GM23338 (cell line): ENCODE measurements around the gene TFB2M. TPM values are rescaled to one million over a fixed set of nuclear protein-coding genes. Genes with fewer than 3 reads are reported as not detected.

Experiments used
- ATAC-seq: fragments of 200-7000 bp; cut with Tn5 transposase; 3 replicates; pipeline ENCODE4 v1.9.1; 2020
- DNase-seq: peaks from one replicate; pipeline ENCODE4 v3.0.0-alpha.2; 2015; ENCODE audit warnings: low spot score
- H2AFZ ChIP-seq: fragments of 200-600 bp; sonication (generic); 2 replicates; pipeline ENCODE4 v1.8.0; 2016; ENCODE audit warnings: antibody characterized with exemption, mild to moderate bottlenecking, moderate library complexity
- H3F3A ChIP-seq: fragments of 200-600 bp; sonication (generic); replicated peaks from 2 replicates; pipeline ENCODE4 v1.8.0; 2017; ENCODE audit warnings: antibody characterized with exemption, mixed run types, low read depth
- H3K27ac ChIP-seq: fragments of 200-600 bp; sonication (generic); 2 replicates; pipeline ENCODE4 v1.6.1; 2016; ENCODE audit warnings: low read depth
- H3K27me3 ChIP-seq: fragments of 200-600 bp; sonication (generic); 2 replicates; pipeline ENCODE4 v1.8.0; 2016; ENCODE audit warnings: mild to moderate bottlenecking, mixed run types, moderate library complexity; ENCODE audit not compliant: insufficient read depth
- H3K36me3 ChIP-seq: fragments of 200-600 bp; sonication (generic); 2 replicates; pipeline ENCODE4 v1.8.0; 2016; ENCODE audit warnings: mild to moderate bottlenecking; ENCODE audit not compliant: insufficient read depth
- H3K4me1 ChIP-seq: fragments of 200-600 bp; sonication (generic); 2 replicates; pipeline ENCODE4 v1.8.0; 2016; ENCODE audit warnings: mild to moderate bottlenecking, moderate library complexity; ENCODE audit not compliant: insufficient read depth
- H3K4me2 ChIP-seq: fragments of 200-600 bp; sonication (generic); 2 replicates; pipeline ENCODE4 v1.7.1; 2017; ENCODE audit warnings: mixed run types
- H3K4me3 ChIP-seq: fragments of 200-600 bp; sonication (generic); 2 replicates; pipeline ENCODE4 v1.6.1; 2016; ENCODE audit warnings: mixed run types
- H3K79me2 ChIP-seq: fragments of 200-600 bp; sonication (generic); replicated peaks from 2 replicates; pipeline ENCODE4 v1.8.0; 2017; ENCODE audit warnings: mild to moderate bottlenecking; ENCODE audit not compliant: insufficient read depth
- H3K9me2 ChIP-seq: fragments of 200-600 bp; sonication (generic); 2 replicates; pipeline ENCODE4 v1.8.0; 2017; ENCODE audit not compliant: insufficient read depth
- H4K20me1 ChIP-seq: fragments of 200-600 bp; sonication (generic); replicated peaks from 2 replicates; pipeline ENCODE4 v1.8.0; 2017; ENCODE audit warnings: mild to moderate bottlenecking; ENCODE audit not compliant: insufficient read depth
- H3K27ac Mint-ChIP-seq: 2 replicates; pipeline ENCODE4 v1.8.0; 2020; ENCODE audit warnings: inconsistent platforms, mild to moderate bottlenecking, moderate library complexity, mixed read lengths
- H3K27me3 Mint-ChIP-seq: 3 replicates; pipeline ENCODE4 v1.8.0; 2022; ENCODE audit warnings: low read depth, mild to moderate bottlenecking, moderate library complexity, mixed read lengths, inconsistent platforms; ENCODE audit not compliant: insufficient read depth, poor library complexity
- H3K36me3 Mint-ChIP-seq: 3 replicates; pipeline ENCODE4 v1.8.0; 2021; ENCODE audit warnings: low read depth, mild to moderate bottlenecking, inconsistent platforms, moderate library complexity, mixed read lengths
- H3K4me1 Mint-ChIP-seq: 3 replicates; pipeline ENCODE4 v1.8.0; 2020; ENCODE audit warnings: mild to moderate bottlenecking, inconsistent platforms, mixed read lengths
- H3K4me3 Mint-ChIP-seq: 3 replicates; pipeline ENCODE4 v1.8.0; 2021; ENCODE audit warnings: moderate library complexity, mild to moderate bottlenecking, inconsistent platforms, mixed read lengths
- H3K9me3 Mint-ChIP-seq: 3 replicates; pipeline ENCODE4 v1.8.0; 2020; ENCODE audit warnings: moderate library complexity, mild to moderate bottlenecking, inconsistent platforms, mixed read lengths
- CTCF ChIP-seq, 2 experiments: fragments of 200-600 bp in 1 of 2; sonication (generic) in 1 of 2; conservative IDR thresholded peaks; 2 replicates each; pipeline versions ENCODE4 v1.5.1 to v1.6.1; 2016 to 2017; ENCODE audit warnings: antibody characterized with exemption in 2 of 2, low read depth in 2 of 2, mild to moderate bottlenecking in 2 of 2, moderate library complexity in 1 of 2
- ETS1 ChIP-seq: IDR thresholded peaks from 2 replicates; pipeline ENCODE4 v1.6.1; 2016; ENCODE audit warnings: antibody characterized with exemption
- EZH2phosphoT487 ChIP-seq: fragments of 200-600 bp; sonication (generic); IDR thresholded peaks from one replicate; pipeline ENCODE4 v1.8.1; 2018; ENCODE audit warnings: antibody characterized with exemption; ENCODE audit not compliant: unreplicated experiment
- NANOG ChIP-seq: IDR thresholded peaks from 2 replicates; pipeline ENCODE4 v1.6.1; 2016; ENCODE audit warnings: antibody characterized with exemption, borderline replicate concordance
- POLR2AphosphoS5 ChIP-seq: IDR thresholded peaks from 2 replicates; pipeline ENCODE4 v1.6.1; 2016; ENCODE audit warnings: antibody characterized with exemption, low read depth
- REST ChIP-seq: IDR thresholded peaks from one replicate; pipeline ENCODE4 v1.6.1; 2018; ENCODE audit warnings: antibody characterized with exemption; ENCODE audit not compliant: unreplicated experiment
- ZNF114 ChIP-seq: fragments of 250-450 bp; sonication (Bioruptor Pico); IDR thresholded peaks from 2 replicates; pipeline ENCODE4 v1.5.0; 2020; ENCODE audit warnings: mild to moderate bottlenecking, moderate library complexity
- ZNF462 ChIP-seq: fragments of 250-450 bp; sonication (Bioruptor Pico); IDR thresholded peaks from 2 replicates; pipeline ENCODE4 v1.5.0; 2020; ENCODE audit warnings: mild to moderate bottlenecking, moderate library complexity
- polyA plus RNA-seq: library from polyadenylated mRNA; unstranded; fragments of >200 nt; fragmentation: Nextera tagmentation; extraction: Ambion mirVana; gene quantifications from 2 replicates; pipeline ENCODE4 v1.2.1, GENCODE V29; 2016
- total RNA-seq: library from RNA; depleted of rRNA; stranded (reverse); fragments of >200 nt; shearing (Covaris generic); gene quantifications from 2 replicates; pipeline ENCODE4 v1.2.3, GENCODE V29; 2014

Gene TFB2M
- total and polyA plus RNA-seq, 2 experiments from 2014 or later, result 18.7 to 24.9 TPM

GRCh38 chr1:246518456-246519205, 47.4 kb downstream of the TFB2M start:
- no peaks in the 10 kb centered on the region for H3K4me1 Mint-ChIP-seq
- no peak for DNase-seq
- Histone ChIP-seq H3K9me2 (no peaks in the 10 kb centered on the region), H3K4me2 (no peak overlapping the region), H2AFZ (no peak overlapping the region), H3K79me2 (no peaks in the 10 kb centered on the region), H4K20me1 (no peaks in the 10 kb centered on the region), H3F3A (no peaks in the 10 kb centered on the region), H3K27me3 (no peaks in the 10 kb centered on the region), H3K4me1 (no peaks in the 10 kb centered on the region), H3K27ac (no peak overlapping the region), H3K4me3 (no peak overlapping the region), H3K36me3 (no peaks in the 10 kb centered on the region)
- TF ChIP-seq REST (no peak), ETS1 (no peak), CTCF (conservative IDR thresholded peaks at IDR 0.05; ENCODE audit: low read depth in 2 of 2) (no peak), NANOG (no peak)
- peaks cover 14% of the 10 kb centered on the region; the same call in 2 of the 3 replicates for H3K36me3 Mint-ChIP-seq
- H3K9me3 Mint-ChIP-seq, result peaks cover 81% of the 10 kb centered on the region
- H3K27me3 Mint-ChIP-seq, result peaks cover 13% of the 10 kb centered on the region
- no peak overlapping the region for H3K27ac Mint-ChIP-seq
- H3K4me3 Mint-ChIP-seq, result no peak overlapping the region
- ATAC-seq, result no peak

GRCh38 chr1:246517391-246517790, 48.7 kb downstream of the TFB2M start:
- no peak for DNase-seq
- H3K27ac Mint-ChIP-seq, result no peak overlapping the region
- no peak for ATAC-seq
- TF ChIP-seq ZNF114 (CRISPR knock-in tag), result no peak
- no peak for TF ChIP-seq ZNF462
- no peak for TF ChIP-seq EZH2phosphoT487
- TF ChIP-seq POLR2AphosphoS5, result no peak
- no peak for TF ChIP-seq NANOG

More at GRCh38 chr1:246517391-246517790, 48.7 kb downstream of the TFB2M start:
- peaks cover 84% of the 10 kb centered on the region for H3K9me3 Mint-ChIP-seq
- H3K79me2 ChIP-seq, result no peaks in the 10 kb centered on the region
- peaks cover 14% of the 10 kb centered on the region; the same call in 2 of the 3 replicates for H3K36me3 Mint-ChIP-seq
- H2AFZ ChIP-seq, result no peak overlapping the region
- H3K27me3 ChIP-seq, result no peaks in the 10 kb centered on the region
- no peak overlapping the region for H3K4me3 ChIP-seq
- H3K4me3 Mint-ChIP-seq, result no peak overlapping the region
- peaks cover 13% of the 10 kb centered on the region for H3K27me3 Mint-ChIP-seq
- no peaks in the 10 kb centered on the region for H3K4me1 ChIP-seq
- H3K4me2 ChIP-seq, result no peak overlapping the region
- H4K20me1 ChIP-seq, result no peaks in the 10 kb centered on the region
- no peaks in the 10 kb centered on the region for H3K9me2 ChIP-seq
- no peak overlapping the region for H3K27ac ChIP-seq
- no peaks in the 10 kb centered on the region for H3K4me1 Mint-ChIP-seq
- no peaks in the 10 kb centered on the region for H3K36me3 ChIP-seq
- no peaks in the 10 kb centered on the region for H3F3A ChIP-seq
